ENCODE data around the gene DEDD2. TPM values are rescaled to one million over a fixed set of nuclear protein-coding genes. Genes with fewer than 3 reads are reported as not detected.

Gene DEDD2
- total RNA-seq, 1 experiment from 2014 or later: 34.4 TPM

DNA sequence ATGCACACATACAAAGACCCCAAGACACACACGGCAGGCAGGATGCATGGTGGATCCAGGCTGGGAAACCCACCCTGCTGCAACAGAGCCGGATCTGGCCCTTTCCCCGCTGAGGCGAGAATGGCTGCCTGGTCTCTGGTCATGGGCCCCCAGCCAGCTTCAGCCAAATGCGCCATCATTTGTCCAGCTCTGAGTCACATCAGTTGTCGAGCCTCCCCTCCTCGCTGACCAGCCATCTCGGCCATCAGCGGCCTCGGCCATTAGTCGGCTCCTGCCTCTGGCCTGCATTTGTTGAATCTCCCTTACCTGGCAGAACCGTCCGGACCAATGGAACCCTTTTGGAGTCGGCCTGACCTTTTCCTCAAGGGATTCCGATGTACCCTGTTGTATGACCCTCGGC lies 46.8 kb downstream of the DEDD2 start:
- H2AFZ ChIP-seq (ENCODE audit: low read length): no peak overlapping the region
- no peak overlapping the region for H3K4me3 ChIP-seq (ENCODE audit: low read length)
- ChIA-PET POLR2A (ENCODE audit: unreplicated experiment) (no interaction called here), CTCF (no interaction called here)
- peaks cover 31% of the 10 kb centered on the region for H3K4me1 ChIP-seq (ENCODE audit: insufficient read depth, low read length)
- no peak overlapping the region for H3K9ac ChIP-seq (ENCODE audit: low read length)
- peaks cover 4% of the 10 kb centered on the region for H3K27me3 ChIP-seq (ENCODE audit: low read length)
- no peaks in the 10 kb centered on the region for H3F3A ChIP-seq (ENCODE audit: low read length, unreplicated experiment)
- BruUV-seq (replicated peaks): no TSS peak
- H3K79me2 ChIP-seq (ENCODE audit: low read length): no peaks in the 10 kb centered on the region
- H4K20me1 ChIP-seq (ENCODE audit: low read length): no peaks in the 10 kb centered on the region
- H3K27ac ChIP-seq (ENCODE audit: low read length): no peak overlapping the region
- intact Hi-C loops (cut with micrococcal nuclease): no loop called here
- no peaks in the 10 kb centered on the region for H3K36me3 ChIP-seq (ENCODE audit: low read depth, low read length)
- H3K9me2 ChIP-seq (replicated peaks; ENCODE audit: low read length): no peaks in the 10 kb centered on the region
- TF ChIP-seq EZH2 (IDR thresholded peaks at IDR 0.05; ENCODE audit: low read length, unreplicated experiment) (no peak), EZH2phosphoT487 (IDR thresholded peaks at IDR 0.05; ENCODE audit: borderline replicate concordance, low read length) (no peak)
- TF ChIP-seq, protein P1, sequence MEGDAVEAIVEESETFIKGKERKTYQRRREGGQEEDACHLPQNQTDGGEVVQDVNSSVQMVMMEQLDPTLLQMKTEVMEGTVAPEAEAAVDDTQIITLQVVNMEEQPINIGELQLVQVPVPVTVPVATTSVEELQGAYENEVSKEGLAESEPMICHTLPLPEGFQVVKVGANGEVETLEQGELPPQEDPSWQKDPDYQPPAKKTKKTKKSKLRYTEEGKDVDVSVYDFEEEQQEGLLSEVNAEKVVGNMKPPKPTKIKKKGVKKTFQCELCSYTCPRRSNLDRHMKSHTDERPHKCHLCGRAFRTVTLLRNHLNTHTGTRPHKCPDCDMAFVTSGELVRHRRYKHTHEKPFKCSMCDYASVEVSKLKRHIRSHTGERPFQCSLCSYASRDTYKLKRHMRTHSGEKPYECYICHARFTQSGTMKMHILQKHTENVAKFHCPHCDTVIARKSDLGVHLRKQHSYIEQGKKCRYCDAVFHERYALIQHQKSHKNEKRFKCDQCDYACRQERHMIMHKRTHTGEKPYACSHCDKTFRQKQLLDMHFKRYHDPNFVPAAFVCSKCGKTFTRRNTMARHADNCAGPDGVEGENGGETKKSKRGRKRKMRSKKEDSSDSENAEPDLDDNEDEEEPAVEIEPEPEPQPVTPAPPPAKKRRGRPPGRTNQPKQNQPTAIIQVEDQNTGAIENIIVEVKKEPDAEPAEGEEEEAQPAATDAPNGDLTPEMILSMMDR (conservative IDR thresholded peaks at IDR 0.05; ENCODE audit: low read depth, low read length): no peak
- ATAC-seq (no peak), DNase-seq (no peak)
- H3K9me3 ChIP-seq (ENCODE audit: low read length): no peaks in the 10 kb centered on the region
- H3K4me2 ChIP-seq (ENCODE audit: low read length): no peak overlapping the region

DNA sequence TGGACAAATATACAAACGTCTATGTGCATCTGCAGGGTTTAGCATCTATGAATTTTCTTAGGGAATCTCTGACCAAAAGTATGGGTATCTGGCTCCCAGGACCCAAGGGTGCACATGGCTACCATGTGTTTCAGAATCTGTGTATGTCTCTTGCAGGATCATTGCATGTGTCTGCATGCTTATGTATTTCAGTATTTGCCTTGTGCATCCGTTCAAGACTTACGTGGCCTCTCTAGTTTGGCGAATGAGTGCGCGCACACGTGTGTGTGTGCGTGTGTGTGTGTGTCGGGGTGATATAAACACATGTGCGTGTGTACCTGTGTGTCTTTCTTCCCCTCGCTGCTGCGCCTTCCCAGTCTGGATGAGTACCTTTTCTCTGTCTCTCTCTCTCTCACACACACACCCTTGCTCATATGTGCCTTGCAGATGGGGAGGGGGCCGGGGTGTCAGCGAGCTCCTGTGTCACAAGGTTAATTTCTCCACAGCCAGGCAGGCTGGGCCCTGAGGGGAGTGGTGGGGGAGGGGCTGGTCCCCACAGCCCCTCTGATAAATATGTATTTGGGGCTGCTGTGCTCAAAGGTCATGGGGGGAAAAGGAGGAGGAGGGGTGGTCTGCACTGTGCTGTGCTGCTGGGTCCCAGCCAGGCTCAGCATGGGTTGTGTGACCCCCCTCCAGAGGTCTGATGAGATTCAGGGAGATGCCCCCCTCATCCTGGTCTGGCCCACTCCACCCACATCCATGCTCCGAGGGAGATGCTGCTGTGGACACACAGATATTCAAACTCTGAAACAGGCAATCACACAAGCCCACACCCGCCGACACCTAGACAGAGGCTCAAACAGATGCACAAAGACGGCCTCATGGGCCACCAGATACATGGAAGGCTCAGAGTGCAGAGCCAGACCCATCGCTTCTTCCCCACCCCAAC lies 47.7 kb downstream of the DEDD2 start:
- H3K9ac ChIP-seq (ENCODE audit: low read length): no peak overlapping the region
- CTCF ChIA-PET: no interaction called here
- intact Hi-C loops (cut with micrococcal nuclease): no loop called here

More for the DNA sequence above, 47.7 kb downstream of the DEDD2 start:
- DNase-seq (no peak), ATAC-seq (no peak)
- Histone ChIP-seq H2AFZ (ENCODE audit: low read length) (no peak overlapping the region), H3K9me3 (ENCODE audit: low read length) (no peaks in the 10 kb centered on the region), H3K27me3 (ENCODE audit: low read length) (no peaks in the 10 kb centered on the region), H3K4me3 (ENCODE audit: low read length) (no peak overlapping the region), H3K4me1 (ENCODE audit: insufficient read depth, low read length) (peaks cover 30% of the 10 kb centered on the region), H3K9me2 (replicated peaks; ENCODE audit: low read length) (no peaks in the 10 kb centered on the region), H3K4me2 (ENCODE audit: low read length) (no peak overlapping the region), H3K27ac (ENCODE audit: low read length) (no peak overlapping the region), H3F3A (ENCODE audit: low read length, unreplicated experiment) (no peaks in the 10 kb centered on the region), H4K20me1 (ENCODE audit: low read length) (no peaks in the 10 kb centered on the region), H3K79me2 (ENCODE audit: low read length) (no peaks in the 10 kb centered on the region), H3K36me3 (ENCODE audit: low read depth, low read length) (no peaks in the 10 kb centered on the region)
- POLR2A ChIA-PET (ENCODE audit: unreplicated experiment): no interaction called here
- TF ChIP-seq, protein P1 (conservative IDR thresholded peaks at IDR 0.05; ENCODE audit: low read depth, low read length): no peak
- TF ChIP-seq EZH2 (IDR thresholded peaks at IDR 0.05; ENCODE audit: low read length, unreplicated experiment) (no peak), EZH2phosphoT487 (IDR thresholded peaks at IDR 0.05; ENCODE audit: borderline replicate concordance, low read length) (no peak)
- no TSS peak for BruUV-seq (replicated peaks)
